Effector memory CD4-positive, alpha-beta T cell (primary cell): ENCODE data around the gene LMAN1L.

ENCODE experiments used
- DNase-seq, 3 donors: peaks; one replicate each; pipeline ENCODE4 v3.0.0-alpha.2; 2020
- H3K27ac ChIP-seq: 2 replicates; pipeline ENCODE4 v1.7.0; 2013; ENCODE audit warnings: mild to moderate bottlenecking, low read length, moderate library complexity; ENCODE audit not compliant: insufficient read depth, poor library complexity, severe bottlenecking
- H3K27me3 ChIP-seq: replicated peaks from 2 replicates; pipeline ENCODE4 v1.7.0; 2013; ENCODE audit warnings: mild to moderate bottlenecking, low read length; ENCODE audit not compliant: insufficient read depth, control insufficient read depth, poor library complexity, severe bottlenecking
- H3K36me3 ChIP-seq: 2 replicates; pipeline ENCODE4 v1.7.0; 2013; ENCODE audit warnings: mild to moderate bottlenecking, low read length, moderate library complexity; ENCODE audit not compliant: control insufficient read depth, insufficient read depth
- H3K4me1 ChIP-seq: 2 replicates; pipeline ENCODE4 v1.7.0; 2013; ENCODE audit warnings: low read length, mild to moderate bottlenecking; ENCODE audit not compliant: control insufficient read depth, insufficient read depth, poor library complexity, severe bottlenecking
- H3K4me3 ChIP-seq: 2 replicates; pipeline ENCODE4 v1.7.0; 2013; ENCODE audit warnings: low read length, low read depth, mild to moderate bottlenecking; ENCODE audit not compliant: insufficient read depth, poor library complexity, severe bottlenecking
- H3K9me3 ChIP-seq: 2 replicates; pipeline ENCODE4 v1.7.0; 2013; ENCODE audit warnings: mild to moderate bottlenecking, low read length, moderate library complexity; ENCODE audit not compliant: control insufficient read depth

The LMAN1L gene

GRCh38 chr15:74843445-74843828 lies 30.8 kb downstream of the LMAN1L start:
- Histone ChIP-seq H3K36me3 (peaks cover 37% of the 10 kb centered on the region), H3K4me1 (peaks cover 38% of the 10 kb centered on the region)
- DNase-seq: no peak

GRCh38 chr15:74843891-74844299 lies 31.3 kb downstream of the LMAN1L start:
- Histone ChIP-seq H3K27me3 (no peaks in the 10 kb centered on the region), H3K4me1 (peaks cover 38% of the 10 kb centered on the region), H3K27ac (peak overlapping the region; percentile 73), H3K9me3 (no peaks in the 10 kb centered on the region), H3K36me3 (peaks cover 35% of the 10 kb centered on the region), H3K4me3 (peak overlapping the region; percentile 38)
- DNase-seq: peak in 2 of 3 donors; percentile 3 to 9

More at GRCh38 chr15:74843445-74843828, 30.8 kb downstream of the LMAN1L start:
- H3K27me3 ChIP-seq: no peaks in the 10 kb centered on the region
- H3K9me3 ChIP-seq: no peaks in the 10 kb centered on the region
- H3K4me3 ChIP-seq: peak overlapping the region; percentile 38
- H3K27ac ChIP-seq: peak overlapping the region; percentile 73

- Histone ChIP-seq H3K27me3 (no peaks in the 10 kb centered on the region), H3K36me3 (peaks cover 29% of the 10 kb centered on the region), H3K27ac (peak overlapping the region; percentile 73), H3K9me3 (no peaks in the 10 kb centered on the region), H3K4me1 (peaks cover 38% of the 10 kb centered on the region), H3K4me3 (no peak overlapping the region)
- no peak for DNase-seq
Observed at GRCh38 chr15:74844319-74845207, 31.9 kb downstream of the LMAN1L start.

DNA sequence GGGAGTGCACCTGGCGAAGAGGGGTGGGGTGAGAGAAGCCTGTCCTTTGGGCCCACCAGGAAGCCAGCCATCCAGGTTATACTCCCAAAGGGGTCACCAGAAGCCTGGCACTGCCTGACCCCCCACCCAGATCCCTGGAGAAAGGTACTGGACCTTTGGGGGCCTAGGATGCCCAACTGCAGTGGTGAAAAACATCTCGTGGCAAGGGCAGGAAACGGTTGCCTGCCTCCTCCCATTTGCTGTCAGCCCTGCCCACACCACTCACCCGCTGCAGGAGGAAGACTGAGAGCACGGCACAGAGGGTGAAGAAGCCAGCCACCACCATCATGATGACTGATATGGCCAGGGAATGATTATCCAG lies 32.6 kb downstream of the LMAN1L start:
- peaks cover 38% of the 10 kb centered on the region for H3K4me1 ChIP-seq
- DNase-seq: peak in 1 of 3 donors; percentile 31
- no peaks in the 10 kb centered on the region for H3K27me3 ChIP-seq
- H3K27ac ChIP-seq: peak overlapping the region; percentile 73
- H3K4me3 ChIP-seq: no peak overlapping the region
- H3K9me3 ChIP-seq: no peaks in the 10 kb centered on the region
- peaks cover 34% of the 10 kb centered on the region for H3K36me3 ChIP-seq

DNA sequence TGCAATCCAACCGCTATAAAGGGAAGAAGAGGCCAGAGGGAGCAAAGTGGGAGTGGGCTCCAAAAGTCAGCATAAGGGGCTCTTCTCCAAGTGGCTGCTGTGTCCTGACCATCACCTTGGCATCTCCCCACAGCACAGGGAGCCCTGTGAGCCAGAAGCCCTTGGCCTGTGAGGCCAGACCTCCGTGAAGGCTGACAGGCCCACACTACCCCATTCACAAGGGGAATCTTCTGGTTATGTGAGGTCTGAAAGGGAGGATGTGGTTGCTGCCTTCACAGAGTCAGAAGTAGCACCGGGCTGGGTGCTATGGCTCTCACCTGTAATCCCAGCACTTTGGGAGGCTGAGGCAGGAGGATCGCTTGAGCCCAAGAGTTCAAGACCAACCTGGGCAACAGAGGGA lies 32.9 kb downstream of the LMAN1L start:
- peak overlapping the region; percentile 73 for H3K27ac ChIP-seq
- peaks cover 34% of the 10 kb centered on the region for H3K36me3 ChIP-seq
- peaks cover 38% of the 10 kb centered on the region for H3K4me1 ChIP-seq
- H3K4me3 ChIP-seq: no peak overlapping the region
- no peaks in the 10 kb centered on the region for H3K27me3 ChIP-seq
- no peaks in the 10 kb centered on the region for H3K9me3 ChIP-seq
- DNase-seq: no peak

- Histone ChIP-seq H3K27me3 (no peaks in the 10 kb centered on the region), H3K27ac (no peak overlapping the region), H3K9me3 (no peaks in the 10 kb centered on the region), H3K4me3 (no peak overlapping the region), H3K36me3 (peaks cover 45% of the 10 kb centered on the region), H3K4me1 (peaks cover 29% of the 10 kb centered on the region)
- no peak for DNase-seq
Observed at GRCh38 chr15:74847432-74847831, 34.8 kb downstream of the LMAN1L start.

DNA sequence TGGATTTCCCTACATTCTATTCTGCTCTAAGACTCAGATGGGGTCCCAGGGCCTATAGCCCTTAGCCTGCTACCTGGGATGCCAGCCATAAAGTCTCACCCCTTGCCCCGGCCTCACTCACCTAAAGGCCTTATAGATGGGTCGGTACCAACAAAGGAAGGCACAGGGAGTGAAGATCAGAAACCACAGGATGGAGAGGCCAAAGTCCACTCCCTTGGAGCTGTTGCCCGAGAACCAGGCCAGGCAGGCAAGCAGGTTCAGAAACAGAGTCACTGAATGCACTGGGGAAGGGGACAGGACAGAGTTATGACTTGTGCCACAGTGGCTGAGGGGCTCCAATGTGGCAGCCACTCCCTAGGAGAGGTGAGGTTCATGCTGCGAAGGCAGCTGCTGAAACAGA lies 37.8 kb downstream of the LMAN1L start:
- H3K36me3 ChIP-seq: peaks cover 68% of the 10 kb centered on the region
- no peak overlapping the region for H3K27ac ChIP-seq
- no peak overlapping the region for H3K4me3 ChIP-seq
- peaks cover 5% of the 10 kb centered on the region for H3K4me1 ChIP-seq
- H3K9me3 ChIP-seq: no peaks in the 10 kb centered on the region
- no peaks in the 10 kb centered on the region for H3K27me3 ChIP-seq
- DNase-seq: no peak

- Histone ChIP-seq H3K4me1 (no peaks in the 10 kb centered on the region), H3K9me3 (no peaks in the 10 kb centered on the region), H3K36me3 (peaks cover 68% of the 10 kb centered on the region), H3K27ac (no peak overlapping the region), H3K27me3 (no peaks in the 10 kb centered on the region), H3K4me3 (no peak overlapping the region)
- DNase-seq: no peak
Observed at GRCh38 chr15:74851960-74852359, 39.3 kb downstream of the LMAN1L start.

DNA sequence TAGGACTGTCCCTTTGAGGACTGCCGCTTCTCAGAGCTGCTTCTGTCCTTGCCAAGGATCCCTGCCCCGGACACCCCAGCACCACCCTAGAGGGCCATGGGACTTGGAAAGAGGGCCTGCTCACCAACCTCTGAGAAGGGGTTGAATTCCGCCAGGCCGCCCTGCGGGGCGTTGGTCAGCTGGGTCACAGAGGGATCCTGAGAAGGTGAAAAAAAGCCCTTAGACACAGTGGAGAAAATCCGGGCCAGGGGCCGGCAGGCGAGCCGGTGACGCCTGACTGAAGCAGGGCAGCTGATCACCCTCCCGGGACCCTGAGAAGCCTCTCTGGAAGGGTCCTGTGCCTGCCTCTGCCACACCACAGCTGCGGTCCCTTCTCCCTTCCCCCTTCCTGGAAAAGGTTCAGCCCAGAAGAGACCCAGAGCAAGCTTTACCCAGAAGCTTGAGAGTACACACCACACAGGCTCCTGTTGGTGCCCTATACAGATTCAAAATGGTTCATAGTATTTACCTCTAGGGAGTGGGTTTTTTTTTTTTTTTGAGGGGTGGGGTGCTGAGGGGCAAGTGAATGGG lies 41.9 kb downstream of the LMAN1L start:
- Histone ChIP-seq H3K27me3 (no peaks in the 10 kb centered on the region), H3K4me1 (peaks cover 16% of the 10 kb centered on the region), H3K9me3 (no peaks in the 10 kb centered on the region), H3K27ac (no peak overlapping the region), H3K36me3 (peaks cover 52% of the 10 kb centered on the region), H3K4me3 (no peak overlapping the region)
- DNase-seq: no peak

DNA sequence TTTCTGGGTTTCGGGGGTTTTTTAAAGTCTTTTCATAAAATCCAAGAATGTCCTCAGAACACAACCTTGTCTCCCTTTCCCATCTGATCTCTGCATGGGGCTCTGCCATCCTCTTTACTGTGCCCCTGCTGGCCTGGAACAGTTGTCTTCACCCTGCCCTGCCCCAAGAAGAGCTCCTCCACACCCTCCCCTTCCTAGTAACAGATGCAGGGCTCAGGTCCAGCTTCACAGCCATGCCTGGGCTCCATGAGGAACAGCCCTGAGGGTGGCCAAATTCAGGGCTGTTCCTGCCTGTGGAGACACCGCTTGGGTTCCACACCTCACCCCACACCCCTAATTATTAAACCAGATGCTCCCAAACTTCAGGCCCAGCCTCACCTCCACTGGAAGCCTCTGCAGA lies 43.2 kb downstream of the LMAN1L start:
- no peak for DNase-seq
- peaks cover 39% of the 10 kb centered on the region for H3K36me3 ChIP-seq

More for the DNA sequence above, 43.2 kb downstream of the LMAN1L start:
- H3K9me3 ChIP-seq: no peaks in the 10 kb centered on the region
- no peak overlapping the region for H3K4me3 ChIP-seq
- H3K27ac ChIP-seq: no peak overlapping the region
- H3K4me1 ChIP-seq: peaks cover 22% of the 10 kb centered on the region
- no peaks in the 10 kb centered on the region for H3K27me3 ChIP-seq
